Muscle of leg (tissue), 11 donors: ENCODE data around the gene FOXN3. TPM values are rescaled to one million over a fixed set of nuclear protein-coding genes. Genes with fewer than 3 reads are reported as not detected.
A peak's percentile ranks its signal among the peaks of the same experiment; 100 is the strongest.
"Not testable (repeated sequence)": the region's sequence is repeated elsewhere in the genome, so short reads cannot be mapped to it uniquely, and the experiment has no call there.

Experiments used
- DNase-seq: peaks from one replicate; pipeline ENCODE4 v3.0.0; 2013
- H3K27ac ChIP-seq: one replicate; pipeline ENCODE4 v1.5.1; 2013; ENCODE audit warnings: mild to moderate bottlenecking, low read length, control low read depth
- H3K27me3 ChIP-seq: one replicate; pipeline ENCODE4 v1.6.1; 2013; ENCODE audit warnings: low read length; ENCODE audit not compliant: control insufficient read depth, insufficient read depth
- H3K36me3 ChIP-seq: one replicate; pipeline ENCODE4 v1.6.1; 2013; ENCODE audit warnings: low read length; ENCODE audit not compliant: control insufficient read depth, insufficient read depth
- H3K4me1 ChIP-seq: one replicate; pipeline ENCODE4 v1.6.1; 2013; ENCODE audit warnings: low read length; ENCODE audit not compliant: control insufficient read depth, insufficient read depth
- H3K4me3 ChIP-seq: one replicate; pipeline ENCODE4 v1.5.1; 2013; ENCODE audit warnings: low read length, control low read depth
- H3K9me3 ChIP-seq: replicated peaks from 2 replicates; pipeline ENCODE4 v1.6.1; 2013; ENCODE audit warnings: low read depth, low read length; ENCODE audit not compliant: control insufficient read depth
- WGBS: methylation state at CpG from one replicate; pipeline ENCODE4 v1.1.5; 2013; ENCODE audit warnings: missing lambda C conversion rate; ENCODE audit not compliant: insufficient coverage; 5-methylcytosine and 5-hydroxymethylcytosine counted together
- polyA plus RNA-seq, 8 donors: library from polyadenylated mRNA; unstranded; fragments of 120-200 nt; gene quantifications; one replicate each; pipeline versions ENCODE4 v1.2.1 to v1.2.3, GENCODE V29; 2013; ENCODE audit warnings: inconsistent platforms in 1 of 8, low replicate concordance in 1 of 8; ENCODE audit not compliant: insufficient read length in 8 of 8, insufficient read depth in 1 of 8
- total RNA-seq: library from RNA; stranded (reverse); fragments of 120-200 nt; gene quantifications from one replicate; pipeline ENCODE4 v1.2.4, GENCODE V29; 2013

FOXN3 gene
- total and polyA plus RNA-seq, 9 donors = 43.4 to 79.2 (median 64.0) TPM

- Histone ChIP-seq H3K27ac (peak overlapping the region; percentile 37), H3K4me3 (no peak overlapping the region), H3K36me3 (peaks cover 4% of the 10 kb centered on the region), H3K4me1 (peaks cover 27% of the 10 kb centered on the region), H3K9me3 (no peaks in the 10 kb centered on the region), H3K27me3 (no peaks in the 10 kb centered on the region)
- 83% methylated on average over 2 of the region's 3 CpGs for WGBS
- no peak for DNase-seq
These were observed 161.2 kb downstream of the FOXN3 start for GRCh38 chr14:89255852-89256251.

- Histone ChIP-seq H3K27ac (no peak overlapping the region), H3K9me3 (no peaks in the 10 kb centered on the region), H3K27me3 (no peaks in the 10 kb centered on the region), H3K36me3 (peaks cover 6% of the 10 kb centered on the region), H3K4me1 (peaks cover 27% of the 10 kb centered on the region), H3K4me3 (no peak overlapping the region)
- 97% methylated on average over 3 of the region's 9 CpGs for WGBS
- no peak for DNase-seq
These were observed 162.0 kb downstream of the FOXN3 start for GRCh38 chr14:89255012-89255411.

GRCh38 chr14:89254166-89254909 is 162.7 kb downstream of the FOXN3 start:
- Histone ChIP-seq H3K27me3 (no peaks in the 10 kb centered on the region), H3K4me1 (peaks cover 30% of the 10 kb centered on the region), H3K36me3 (peaks cover 6% of the 10 kb centered on the region), H3K9me3 (no peaks in the 10 kb centered on the region), H3K27ac (no peak overlapping the region), H3K4me3 (no peak overlapping the region)
- DNase-seq = no peak
- WGBS = 65% methylated on average over 5 of the region's 12 CpGs

- Histone ChIP-seq H3K36me3 (peaks cover 6% of the 10 kb centered on the region), H3K27ac (no peak overlapping the region), H3K4me1 (peaks cover 36% of the 10 kb centered on the region), H3K27me3 (no peaks in the 10 kb centered on the region), H3K4me3 (no peak overlapping the region), H3K9me3 (no peaks in the 10 kb centered on the region)
- DNase-seq = no peak
- WGBS = 73% methylated on average over 12 of the region's 15 CpGs
These were observed 164.0 kb downstream of the FOXN3 start for GRCh38 chr14:89252887-89253532.

- H3K27me3 ChIP-seq = no peaks in the 10 kb centered on the region
- no peak overlapping the region for H3K4me3 ChIP-seq
- no peak overlapping the region for H3K27ac ChIP-seq
- no peaks in the 10 kb centered on the region for H3K9me3 ChIP-seq
- DNase-seq = no peak
- H3K36me3 ChIP-seq = peaks cover 5% of the 10 kb centered on the region
- H3K4me1 ChIP-seq = peaks cover 29% of the 10 kb centered on the region
- 93% methylated on average over 2 of the region's 3 CpGs for WGBS
These were observed 166.0 kb downstream of the FOXN3 start for GRCh38 chr14:89251061-89251460.

- not testable (repeated sequence) for DNase-seq, H3K4me3 ChIP-seq, H3K9me3 ChIP-seq, H3K27me3 ChIP-seq, H3K36me3 ChIP-seq, H3K27ac ChIP-seq
- WGBS = no CpG with 5 or more reads among the region's 4 CpGs
- H3K4me1 ChIP-seq = peaks cover 25% of the 10 kb centered on the region
These were observed 166.4 kb downstream of the FOXN3 start for GRCh38 chr14:89250655-89250975.

- no peak overlapping the region for H3K4me3 ChIP-seq
- no peaks in the 10 kb centered on the region for H3K27me3 ChIP-seq
- no peak overlapping the region for H3K27ac ChIP-seq
- no peak for DNase-seq
- no peaks in the 10 kb centered on the region for H3K9me3 ChIP-seq
- peaks cover 20% of the 10 kb centered on the region for H3K4me1 ChIP-seq
- WGBS = no CpG with 5 or more reads among the region's 1 CpG
- peaks cover 5% of the 10 kb centered on the region for H3K36me3 ChIP-seq
These were observed 166.9 kb downstream of the FOXN3 start for GRCh38 chr14:89249972-89250654.

- peaks cover 12% of the 10 kb centered on the region for H3K4me1 ChIP-seq
- peaks cover 5% of the 10 kb centered on the region for H3K36me3 ChIP-seq
- no peak overlapping the region for H3K27ac ChIP-seq
- no peak overlapping the region for H3K4me3 ChIP-seq
- H3K9me3 ChIP-seq = no peaks in the 10 kb centered on the region
- WGBS = 35% methylated on average over 5 of the region's 7 CpGs
- DNase-seq = peak; percentile 42
- no peaks in the 10 kb centered on the region for H3K27me3 ChIP-seq
These were observed 167.9 kb downstream of the FOXN3 start for GRCh38 chr14:89249065-89249695.

- Histone ChIP-seq H3K4me1 (peaks cover 9% of the 10 kb centered on the region), H3K27me3 (no peaks in the 10 kb centered on the region), H3K4me3 (no peak overlapping the region), H3K9me3 (no peaks in the 10 kb centered on the region), H3K36me3 (peaks cover 5% of the 10 kb centered on the region), H3K27ac (no peak overlapping the region)
- DNase-seq = no peak
- 40% methylated on average over 1 of the region's 5 CpGs for WGBS
These were observed 168.5 kb downstream of the FOXN3 start for GRCh38 chr14:89248411-89249064.
